Hippocampal formation (tissue), 2 donors: ENCODE data around the gene MYO9B.
"Not testable (repeated sequence)": the region's sequence is repeated elsewhere in the genome, so short reads cannot be mapped to it uniquely, and the experiment has no call there.

ENCODE experiments used
- DNase-seq, 2 donors: peaks; one replicate each; lab custom pipeline; 2025; lab: John Stamatoyannopoulos, UW

Gene MYO9B

GRCh38 chr19:17148130-17148529 lies 72.6 kb downstream of the MYO9B start:
- no peak for DNase-seq

- no peak for DNase-seq
These were observed 74.0 kb downstream of the MYO9B start for GRCh38 chr19:17149393-17150135.

GRCh38 chr19:17153996-17154395 lies 78.4 kb downstream of the MYO9B start:
- no peak for DNase-seq

- DNase-seq = no peak
These were observed 79.7 kb downstream of the MYO9B start for GRCh38 chr19:17155251-17155650.

- no peak for DNase-seq
These were observed 80.8 kb downstream of the MYO9B start for GRCh38 chr19:17156296-17156946.

- peak in 1 of 2 donors; percentile 11 for DNase-seq
These were observed 81.3 kb downstream of the MYO9B start for GRCh38 chr19:17156947-17157302.

GRCh38 chr19:17158584-17158983 lies 83.0 kb downstream of the MYO9B start:
- no peak for DNase-seq

GRCh38 chr19:17159466-17160393 lies 84.2 kb downstream of the MYO9B start:
- DNase-seq = no peak

GRCh38 chr19:17160908-17161307 lies 85.3 kb downstream of the MYO9B start:
- no peak for DNase-seq

- not testable (repeated sequence) for DNase-seq
These were observed 86.6 kb downstream of the MYO9B start for GRCh38 chr19:17162131-17162530.

- no peak for DNase-seq
These were observed 87.0 kb downstream of the MYO9B start for GRCh38 chr19:17162580-17162979.

GRCh38 chr19:17163652-17164051 lies 88.1 kb downstream of the MYO9B start:
- DNase-seq = no peak

GRCh38 chr19:17164639-17165038 lies 89.1 kb downstream of the MYO9B start:
- DNase-seq = no peak

- DNase-seq = no peak
These were observed 90.1 kb downstream of the MYO9B start for GRCh38 chr19:17165715-17166114.

GRCh38 chr19:17170538-17171297 lies 95.1 kb downstream of the MYO9B start:
- DNase-seq = no peak

GRCh38 chr19:17171874-17172273 lies 96.3 kb downstream of the MYO9B start:
- DNase-seq = no peak

- DNase-seq = no peak
These were observed 97.2 kb downstream of the MYO9B start for GRCh38 chr19:17172624-17173345.

- DNase-seq = no peak
These were observed 102.7 kb downstream of the MYO9B start for GRCh38 chr19:17178291-17178690.

- DNase-seq = no peak
These were observed 105.6 kb downstream of the MYO9B start for GRCh38 chr19:17180997-17181702.

- DNase-seq = no peak
These were observed 107.7 kb downstream of the MYO9B start for GRCh38 chr19:17183271-17183761.
